K562 (cell line): Measurements from ENCODE around the gene RSRC1. TPM values are rescaled to one million over a fixed set of nuclear protein-coding genes. Genes with fewer than 3 reads are reported as not detected.

ENCODE experiments used
- ATAC-seq: fragments of 200-7000 bp; cut with Tn5 transposase; 3 replicates; pipeline ENCODE4 v1.9.1; 2020; ENCODE audit warnings: moderate library complexity
- BruUV-seq: library from RNA; stranded (reverse); fragments of 400-500 nt; replicated peaks from 2 replicates; lab custom pipeline; 2021; lab: Mats Ljungman, UMichigan
- CTCF ChIA-PET: fragments of 300-600 bp; formaldehyde crosslinking; extraction: SDS; loops from one replicate; lab custom pipeline; 2021; ENCODE audit warnings: low intra/inter-chr PET ratio; lab: Yijun Ruan, JAX
- POLR2A ChIA-PET: fragments of 300-600, 350-650 bp; sonication (Branson Sonifier 250); formaldehyde crosslinking; extraction: SDS; loops from one replicate; lab custom pipeline; 2021; ENCODE audit warnings: antibody characterized with exemption, inconsistent platforms; lab: Yijun Ruan, JAX
- DNase-seq, 4 experiments: peaks; one replicate each; pipeline versions ENCODE4 v3.0.0 to v3.0.0-alpha.2; 2011 to 2018; ENCODE audit warnings: low spot score in 3 of 4, mixed read lengths in 3 of 4; ENCODE audit errors: extremely low read depth in 1 of 4
- FAIRE-seq: peaks from 2 replicates; lab custom pipeline; 2011; peaks lifted over from hg19 to GRCh38; lab: Jason Lieb, UNC
- H2AFZ ChIP-seq: 2 replicates; pipeline ENCODE4 v1.6.0; 2011; ENCODE audit warnings: low read depth, low read length, control low read depth, inconsistent platforms
- H3K27ac ChIP-seq: fragments of 200-600 bp; 3 replicates; pipeline ENCODE4 v1.8.0; 2011; ENCODE audit warnings: low read depth, mild to moderate bottlenecking, control low read depth, inconsistent platforms, low read length, moderate library complexity, mixed read lengths; ENCODE audit errors: extremely low read depth
- H3K27me3 ChIP-seq, 2 experiments: fragments of 300-600 bp in 1 of 2; 2 replicates in 1 of 2; 3 replicates in 1 of 2; pipeline versions ENCODE4 v1.6.0 to v1.8.0; 2011; ENCODE audit warnings: inconsistent platforms in 2 of 2, low read length in 2 of 2, mild to moderate bottlenecking in 1 of 2, mixed read lengths in 1 of 2, moderate library complexity in 1 of 2; ENCODE audit not compliant: control insufficient read depth in 2 of 2, insufficient read depth in 2 of 2
- H3K36me3 ChIP-seq: fragments of 300-600 bp; 3 replicates; pipeline ENCODE4 v1.8.0; 2011; ENCODE audit warnings: mild to moderate bottlenecking, low read length, inconsistent platforms; ENCODE audit not compliant: control insufficient read depth, insufficient read depth
- H3K4me1 ChIP-seq, 2 experiments: fragments of 200-600 bp in 1 of 2; replicated peaks in 1 of 2; 2 replicates in 1 of 2; 3 replicates in 1 of 2; pipeline versions ENCODE4 v1.5.1 to v1.8.0; 2011; ENCODE audit warnings: inconsistent platforms in 2 of 2, low read length in 2 of 2, mild to moderate bottlenecking in 1 of 2, mixed read lengths in 1 of 2, moderate library complexity in 1 of 2; ENCODE audit not compliant: control insufficient read depth in 2 of 2, insufficient read depth in 2 of 2
- H3K4me2 ChIP-seq: 2 replicates; pipeline ENCODE4 v1.6.1; 2011; ENCODE audit warnings: low read length, control low read depth, inconsistent platforms, mixed read lengths; ENCODE audit not compliant: insufficient read depth
- H3K4me3 ChIP-seq: fragments of 200-600 bp; sonication (generic), shearing (Covaris generic); 2 replicates; pipeline ENCODE4 v1.5.1; 2016; ENCODE audit warnings: control low read depth, inconsistent platforms
- H3K79me2 ChIP-seq: fragments of 200-600 bp; 3 replicates; pipeline ENCODE4 v1.8.0; 2011; ENCODE audit warnings: low read length, inconsistent platforms; ENCODE audit not compliant: control insufficient read depth, insufficient read depth
- H3K9ac ChIP-seq, 2 experiments: 2 replicates each; pipeline versions ENCODE4 v1.6.0 to v1.6.1; 2011; ENCODE audit warnings: low read depth in 2 of 2, low read length in 2 of 2, control low read depth in 1 of 2, inconsistent platforms in 1 of 2, mild to moderate bottlenecking in 1 of 2, mixed read lengths in 1 of 2; ENCODE audit not compliant: insufficient read depth in 1 of 2
- H3K9me1 ChIP-seq: one replicate; pipeline ENCODE4 v1.6.0; 2011; ENCODE audit warnings: inconsistent platforms, mild to moderate bottlenecking, low read length, moderate library complexity; ENCODE audit not compliant: control insufficient read depth, insufficient read depth
- H3K9me3 ChIP-seq: replicated peaks from 2 replicates; pipeline ENCODE4 v1.5.1; 2011; ENCODE audit warnings: low read depth, low read length, inconsistent platforms; ENCODE audit not compliant: control insufficient read depth, insufficient read depth
- H4K20me1 ChIP-seq: replicated peaks from 2 replicates; pipeline ENCODE4 v1.6.1; 2011; ENCODE audit warnings: low read length, inconsistent platforms, mixed read lengths; ENCODE audit not compliant: control insufficient read depth, insufficient read depth
- NCOA1 ChIP-seq: fragments of 450-650 bp; IDR thresholded peaks from 2 replicates; pipeline ENCODE4 v1.6.1; 2016; ENCODE audit warnings: low read depth
- NFIX ChIP-seq: fragments of 250-450 bp; sonication (Bioruptor Pico); IDR thresholded peaks from 2 replicates; pipeline ENCODE4 v1.4.0; 2020; ENCODE audit warnings: low read depth, mild to moderate bottlenecking, moderate library complexity
- RFX1 ChIP-seq: fragments of 450-650 bp; IDR thresholded peaks from 2 replicates; pipeline ENCODE4 v1.6.1; 2016; ENCODE audit warnings: mild to moderate bottlenecking, moderate library complexity
- XRCC5 ChIP-seq: fragments of 200-400 bp; formaldehyde crosslinking; IDR thresholded peaks from 2 replicates; pipeline ENCODE4 v1.6.1; 2017; ENCODE audit warnings: low read depth, mild to moderate bottlenecking, low read length
- ZNF449 ChIP-seq: fragments of 250-450 bp; sonication (Bioruptor Pico); IDR thresholded peaks from 2 replicates; pipeline ENCODE4 v1.8.0; 2022; ENCODE audit warnings: moderate library complexity, mild to moderate bottlenecking, inconsistent platforms
- ZNF77 ChIP-seq: fragments of 250-450 bp; sonication (Bioruptor Pico); IDR thresholded peaks from 2 replicates; pipeline ENCODE4 v1.5.0; 2020
- WGBS: fragments of 100-300 bp; shearing (Covaris generic); methylation state at CpG from one replicate; pipeline ENCODE4 v1.1.6; 2016; ENCODE audit warnings: low coverage, mixed read lengths; ENCODE audit not compliant: insufficient coverage; ENCODE audit errors: missing lambda C conversion rate; 5-methylcytosine and 5-hydroxymethylcytosine counted together
- in situ Hi-C: fragments of 300-500 bp; cut with MboI; formaldehyde crosslinking; loops from 4 replicates; pipeline ENCODE4 v1.15.0; 2018; ENCODE audit warnings: inconsistent platforms, mixed read lengths
- intact Hi-C: fragments of 100-400 bp; cut with micrococcal nuclease; formaldehyde crosslinking; loops from 2 replicates; pipeline ENCODE4 v1.14.2; 2022
- polyA plus RNA-seq, 8 experiments: library from polyadenylated mRNA; depleted of rRNA in 4 of 8; stranded (reverse) in 5 of 8; unstranded in 3 of 8; fragments of >200 nt; fragmentation: Nextera tagmentation in 2 of 8; fragmentation: Illumina TruSeq in 1 of 8; extraction: Ambion mirVana in 2 of 8; extraction: Trizol in 1 of 8; gene quantifications; 2 replicates each; pipeline versions ENCODE4 v1.2.1 to v1.2.3, GENCODE V29; 2011 to 2014; ENCODE audit warnings: inconsistent platforms in 1 of 8, missing spikeins in 1 of 8
- total RNA-seq, 7 experiments: library from RNA; depleted of rRNA in 6 of 7; stranded (reverse); fragments of >200 nt in 6 of 7; fragmentation: Illumina TruSeq in 2 of 7; extraction: Trizol in 2 of 7; gene quantifications; 2 replicates each; pipeline versions ENCODE4 v1.2.1 to v1.2.3, GENCODE V29; 2011 to 2021; ENCODE audit warnings: low replicate concordance in 1 of 7
- TF ChIP-seq, protein P1 (sequence below): fragments of 450-650 bp; formaldehyde crosslinking; IDR thresholded peaks from 2 replicates; pipeline ENCODE4 v1.4.0; 2020; ENCODE audit warnings: mild to moderate bottlenecking
- TF ChIP-seq, protein P2 (sequence below): sonication (generic); formaldehyde crosslinking; IDR thresholded peaks from 2 replicates; pipeline ENCODE4 v1.8.1; 2023; ENCODE audit warnings: mild to moderate bottlenecking, missing genetic modification reagents
- TF ChIP-seq, protein P3 (sequence below): sonication (generic); formaldehyde crosslinking; IDR thresholded peaks from 2 replicates; pipeline ENCODE4 v1.9.0; 2022; ENCODE audit warnings: mild to moderate bottlenecking, missing genetic modification reagents
- TF ChIP-seq, protein P4 (sequence below): sonication (generic); formaldehyde crosslinking; IDR thresholded peaks from 2 replicates; pipeline ENCODE4 v1.8.0; 2022; ENCODE audit warnings: mild to moderate bottlenecking, missing genetic modification reagents

Gene RSRC1
- total and polyA plus RNA-seq, 9 of the 15 experiments (the other 6 are each of a cell fraction or from before 2014, with no cell fraction given): 19.3 to 128 (median 75.5) TPM

DNA sequence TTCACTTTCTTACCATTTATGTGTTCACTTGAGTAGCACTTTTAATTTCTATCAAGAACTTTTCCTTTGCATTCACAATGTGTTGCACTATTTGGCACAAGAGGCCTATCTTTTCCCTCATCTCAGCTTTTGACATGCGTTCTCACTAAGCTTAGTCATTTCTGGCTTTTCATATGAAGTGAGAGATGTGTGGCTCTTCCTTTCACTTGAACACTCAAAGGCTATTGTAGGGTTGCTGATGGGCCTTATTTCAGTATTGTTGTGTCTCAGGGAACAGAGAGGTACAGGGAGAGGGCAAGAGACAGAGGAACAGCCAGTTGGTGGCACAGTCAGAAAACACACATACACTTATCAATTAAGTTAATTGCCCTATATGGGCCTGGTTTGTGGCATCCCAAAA lies 333.7 kb downstream of the RSRC1 start:
- Histone ChIP-seq H3K27ac (no peak overlapping the region), H3K79me2 (no peaks in the 10 kb centered on the region), H3K4me2 (no peak overlapping the region), H3K9ac (no peak overlapping the region), H3K9me1 (no peaks in the 10 kb centered on the region), H3K27me3 (no peaks in the 10 kb centered on the region), H3K9me3 (no peaks in the 10 kb centered on the region), H3K4me3 (no peak overlapping the region), H2AFZ (no peak overlapping the region), H3K4me1 (no peaks in the 10 kb centered on the region), H3K36me3 (no peaks in the 10 kb centered on the region), H4K20me1 (no peaks in the 10 kb centered on the region)
- in situ Hi-C loops (no loop called here), intact Hi-C loops (no loop called here)
- CTCF ChIA-PET: no interaction called here
- TF ChIP-seq, protein P1, sequence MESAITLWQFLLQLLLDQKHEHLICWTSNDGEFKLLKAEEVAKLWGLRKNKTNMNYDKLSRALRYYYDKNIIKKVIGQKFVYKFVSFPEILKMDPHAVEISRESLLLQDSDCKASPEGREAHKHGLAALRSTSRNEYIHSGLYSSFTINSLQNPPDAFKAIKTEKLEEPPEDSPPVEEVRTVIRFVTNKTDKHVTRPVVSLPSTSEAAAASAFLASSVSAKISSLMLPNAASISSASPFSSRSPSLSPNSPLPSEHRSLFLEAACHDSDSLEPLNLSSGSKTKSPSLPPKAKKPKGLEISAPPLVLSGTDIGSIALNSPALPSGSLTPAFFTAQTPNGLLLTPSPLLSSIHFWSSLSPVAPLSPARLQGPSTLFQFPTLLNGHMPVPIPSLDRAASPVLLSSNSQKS: no peak
- TF ChIP-seq RFX1 (no peak), ZNF77 (CRISPR knock-in tag) (no peak), ZNF449 (CRISPR knock-in tag) (no peak), NFIX (CRISPR knock-in tag) (no peak), NCOA1 (no peak), XRCC5 (no peak)
- TF ChIP-seq, protein P2, sequence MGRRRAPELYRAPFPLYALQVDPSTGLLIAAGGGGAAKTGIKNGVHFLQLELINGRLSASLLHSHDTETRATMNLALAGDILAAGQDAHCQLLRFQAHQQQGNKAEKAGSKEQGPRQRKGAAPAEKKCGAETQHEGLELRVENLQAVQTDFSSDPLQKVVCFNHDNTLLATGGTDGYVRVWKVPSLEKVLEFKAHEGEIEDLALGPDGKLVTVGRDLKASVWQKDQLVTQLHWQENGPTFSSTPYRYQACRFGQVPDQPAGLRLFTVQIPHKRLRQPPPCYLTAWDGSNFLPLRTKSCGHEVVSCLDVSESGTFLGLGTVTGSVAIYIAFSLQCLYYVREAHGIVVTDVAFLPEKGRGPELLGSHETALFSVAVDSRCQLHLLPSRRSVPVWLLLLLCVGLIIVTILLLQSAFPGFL: no peak
- TF ChIP-seq, protein P3, sequence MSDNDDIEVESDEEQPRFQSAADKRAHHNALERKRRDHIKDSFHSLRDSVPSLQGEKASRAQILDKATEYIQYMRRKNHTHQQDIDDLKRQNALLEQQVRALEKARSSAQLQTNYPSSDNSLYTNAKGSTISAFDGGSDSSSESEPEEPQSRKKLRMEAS (CRISPR knock-in tag): no peak
- TF ChIP-seq, protein P4, sequence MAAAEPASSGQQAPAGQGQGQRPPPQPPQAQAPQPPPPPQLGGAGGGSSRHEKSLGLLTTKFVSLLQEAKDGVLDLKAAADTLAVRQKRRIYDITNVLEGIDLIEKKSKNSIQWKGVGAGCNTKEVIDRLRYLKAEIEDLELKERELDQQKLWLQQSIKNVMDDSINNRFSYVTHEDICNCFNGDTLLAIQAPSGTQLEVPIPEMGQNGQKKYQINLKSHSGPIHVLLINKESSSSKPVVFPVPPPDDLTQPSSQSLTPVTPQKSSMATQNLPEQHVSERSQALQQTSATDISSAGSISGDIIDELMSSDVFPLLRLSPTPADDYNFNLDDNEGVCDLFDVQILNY (CRISPR knock-in tag): no peak
- POLR2A ChIA-PET: no interaction called here
- 75% methylated on average over 1 of the region's 1 CpG for WGBS
- ATAC-seq (no peak), FAIRE-seq (no peak), DNase-seq (no peak)
- no TSS peak for BruUV-seq
